Retinal pigment epithelial cell (primary cell): ENCODE data around the gene TGFBR3L.
"Not testable (repeated sequence)": the region's sequence is repeated elsewhere in the genome, so short reads cannot be mapped to it uniquely, and the experiment has no call there.

Experiments used
- DNase-seq: peaks from one replicate; pipeline ENCODE4 v3.0.0-alpha.2; 2010; ENCODE audit warnings: low read depth
- H3K4me3 ChIP-seq: 2 replicates; pipeline ENCODE4 v1.5.1; 2011; ENCODE audit warnings: mild to moderate bottlenecking, low read length, control low read depth, moderate library complexity
- CTCF ChIP-seq: conservative IDR thresholded peaks from 2 replicates; pipeline ENCODE4 v1.5.1; 2011; ENCODE audit warnings: low read depth, low read length, control low read depth, inconsistent platforms

The TGFBR3L gene

DNA sequence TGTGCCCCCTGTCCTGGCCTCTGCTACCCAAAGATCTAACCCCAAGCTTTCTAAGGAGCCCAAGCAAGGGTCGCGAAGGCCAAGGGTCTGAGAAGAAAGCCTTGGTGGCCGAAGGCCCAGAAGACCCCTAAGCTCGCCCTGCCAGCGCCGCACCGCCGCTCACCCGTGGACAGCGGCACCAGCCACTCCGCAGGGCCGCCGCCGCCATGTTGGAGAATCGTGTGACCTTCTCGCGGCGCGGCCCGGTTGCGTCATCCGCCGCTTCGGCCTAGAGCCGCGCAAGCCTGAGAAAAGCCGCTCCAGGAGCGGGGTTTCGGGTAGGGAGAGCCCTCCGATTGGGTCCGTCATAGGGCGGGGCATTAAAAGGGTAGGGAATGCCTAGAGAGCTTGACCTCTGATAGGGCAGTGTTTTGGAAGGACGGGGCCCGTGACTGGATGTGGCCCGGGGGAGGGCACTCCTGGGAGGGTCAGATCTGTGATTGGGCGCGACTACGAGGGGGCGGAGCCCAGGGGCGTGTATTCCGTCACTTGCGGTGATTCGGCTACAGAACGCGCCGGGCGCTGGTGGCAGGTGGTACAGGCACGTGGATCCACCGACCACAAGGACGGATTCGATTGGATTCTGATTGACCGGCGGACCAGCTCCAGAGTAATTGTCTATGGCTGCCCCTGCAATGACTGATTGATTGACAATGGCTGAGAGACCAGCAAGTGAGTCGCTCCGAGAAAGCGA lies 29.0 kb downstream of the TGFBR3L start, which contains the start of gene TIMM44:
TIMM44 (minus strand) TSS at position 223 of the 733 bp plus-strand sequence; CDS start at position 208, 15 bp downstream.
- H3K4me3 ChIP-seq: peak within 1 kb of the TSS; percentile 95
- peak; percentile 99 for DNase-seq

DNA sequence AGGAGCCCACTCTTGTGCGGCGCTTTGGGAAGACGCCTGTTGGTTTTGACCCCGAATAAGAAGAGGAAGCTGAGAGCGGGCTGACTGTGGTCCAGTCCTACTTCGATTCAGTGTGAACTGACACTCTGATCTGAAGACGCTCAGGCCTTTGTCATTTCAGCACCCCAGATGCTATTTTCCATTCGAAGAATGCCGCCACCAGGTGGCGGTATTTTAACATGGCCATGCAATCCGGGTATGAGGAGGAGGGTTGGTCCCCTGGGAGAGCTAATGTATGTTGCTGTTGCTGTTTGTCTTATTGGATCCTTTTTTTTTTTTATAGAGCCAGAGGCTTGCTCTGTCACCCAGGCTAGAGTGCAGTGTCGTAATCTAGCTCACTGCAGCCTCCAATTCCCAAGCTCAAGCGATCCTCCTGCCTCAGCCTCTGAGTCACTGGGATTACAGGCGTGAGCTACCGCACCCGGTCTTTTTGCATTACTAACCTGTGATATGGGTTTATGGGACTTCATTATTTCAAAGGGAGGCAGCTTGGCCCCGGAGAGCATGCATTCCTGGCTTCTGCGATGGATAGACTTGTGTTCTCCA lies 29.6 kb downstream of the TGFBR3L start:
- peak; percentile 85 for TF ChIP-seq CTCF
- DNase-seq: peak; percentile 59
- peak overlapping the region; percentile 95 for H3K4me3 ChIP-seq

More for the DNA sequence above, 29.0 kb downstream of the TGFBR3L start, which contains the start of gene TIMM44:
- no peak for TF ChIP-seq CTCF

- no peak overlapping the region for H3K4me3 ChIP-seq
- DNase-seq: no peak
- TF ChIP-seq CTCF: no peak
These were observed 33.3 kb downstream of the TGFBR3L start for GRCh38 chr19:7947939-7948338.

- no peak for DNase-seq
- no peak for TF ChIP-seq CTCF
These were observed 38.4 kb downstream of the TGFBR3L start for GRCh38 chr19:7953060-7953459.

GRCh38 chr19:7953576-7953975 lies 38.9 kb downstream of the TGFBR3L start:
- TF ChIP-seq CTCF: no peak
- H3K4me3 ChIP-seq: no peak overlapping the region
- DNase-seq: no peak

More at GRCh38 chr19:7953060-7953459, 38.4 kb downstream of the TGFBR3L start:
- no peak overlapping the region for H3K4me3 ChIP-seq

DNA sequence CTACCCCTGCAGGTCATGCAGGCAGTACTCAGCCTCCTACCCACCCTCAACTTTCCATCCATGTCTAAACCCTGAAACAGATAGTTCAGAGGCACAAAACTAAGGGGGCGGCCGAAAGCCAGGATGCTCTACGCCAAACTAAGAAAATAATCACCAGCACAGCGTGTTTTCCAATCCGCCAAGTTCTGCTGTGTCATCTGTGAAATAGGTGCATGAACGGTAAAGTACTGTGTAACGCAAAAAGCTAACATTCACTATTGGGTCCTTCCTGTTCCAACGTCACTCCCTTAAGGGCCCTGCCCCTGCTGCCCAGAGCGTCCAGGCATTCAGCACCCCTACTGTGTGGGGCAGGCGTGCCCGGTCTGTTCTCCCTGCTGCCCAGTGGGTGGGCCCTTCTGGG lies 41.1 kb downstream of the TGFBR3L start:
- H3K4me3 ChIP-seq: no peak overlapping the region
- TF ChIP-seq CTCF: no peak
- DNase-seq: no peak

GRCh38 chr19:7959211-7959610 lies 44.6 kb downstream of the TGFBR3L start:
- no peak overlapping the region for H3K4me3 ChIP-seq
- TF ChIP-seq CTCF: no peak
- DNase-seq: no peak

DNA sequence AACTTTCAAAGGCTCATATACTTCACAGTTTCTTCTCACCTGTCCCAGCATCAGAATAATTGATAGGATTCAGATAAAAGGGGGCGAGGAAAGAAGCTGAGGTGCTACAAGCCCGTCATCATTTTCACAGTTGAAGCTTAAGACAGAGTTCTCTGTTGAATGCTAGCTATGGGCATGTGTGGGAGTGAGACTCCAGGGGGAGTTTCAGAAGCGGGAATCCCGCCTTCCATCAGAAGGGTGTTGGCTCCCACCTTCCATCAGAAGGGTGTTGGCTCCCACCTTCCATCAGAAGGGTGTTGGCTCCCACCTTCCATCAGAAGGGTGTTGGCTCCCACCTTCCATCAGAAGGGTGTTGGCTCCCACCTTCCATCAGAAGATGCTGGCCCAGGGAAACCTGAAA lies 46.5 kb downstream of the TGFBR3L start:
- not testable (repeated sequence) for H3K4me3 ChIP-seq, DNase-seq
